ENCODE results near the gene CACNG7.

The CACNG7 gene

DNA sequence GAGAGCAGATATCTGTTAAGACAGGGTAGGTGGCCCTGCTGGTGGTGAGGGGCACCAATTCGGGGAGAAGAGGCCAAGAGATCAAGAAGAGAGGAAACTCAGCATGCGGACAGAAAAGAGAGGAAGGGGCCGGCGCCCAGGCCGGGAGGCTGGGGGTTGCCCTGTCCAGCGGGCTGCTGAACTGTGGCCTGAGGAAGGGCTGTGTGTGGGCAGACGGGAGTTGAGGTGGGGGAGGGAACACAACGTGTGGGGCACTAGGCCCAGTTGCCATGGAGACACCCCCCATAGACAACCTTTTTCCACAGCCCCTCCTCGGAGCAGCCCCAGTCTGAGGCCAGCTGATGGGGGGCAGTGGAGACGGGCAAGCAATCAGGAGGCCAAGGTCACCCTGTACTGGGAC is 51.1 kb downstream of the CACNG7 start:
- H3K4me3 ChIP-seq (ENCODE audit: low read depth, low read length) = no peak overlapping the region
- DNase-seq (ENCODE audit: low read depth) = no peak
- TF ChIP-seq, protein P1, sequence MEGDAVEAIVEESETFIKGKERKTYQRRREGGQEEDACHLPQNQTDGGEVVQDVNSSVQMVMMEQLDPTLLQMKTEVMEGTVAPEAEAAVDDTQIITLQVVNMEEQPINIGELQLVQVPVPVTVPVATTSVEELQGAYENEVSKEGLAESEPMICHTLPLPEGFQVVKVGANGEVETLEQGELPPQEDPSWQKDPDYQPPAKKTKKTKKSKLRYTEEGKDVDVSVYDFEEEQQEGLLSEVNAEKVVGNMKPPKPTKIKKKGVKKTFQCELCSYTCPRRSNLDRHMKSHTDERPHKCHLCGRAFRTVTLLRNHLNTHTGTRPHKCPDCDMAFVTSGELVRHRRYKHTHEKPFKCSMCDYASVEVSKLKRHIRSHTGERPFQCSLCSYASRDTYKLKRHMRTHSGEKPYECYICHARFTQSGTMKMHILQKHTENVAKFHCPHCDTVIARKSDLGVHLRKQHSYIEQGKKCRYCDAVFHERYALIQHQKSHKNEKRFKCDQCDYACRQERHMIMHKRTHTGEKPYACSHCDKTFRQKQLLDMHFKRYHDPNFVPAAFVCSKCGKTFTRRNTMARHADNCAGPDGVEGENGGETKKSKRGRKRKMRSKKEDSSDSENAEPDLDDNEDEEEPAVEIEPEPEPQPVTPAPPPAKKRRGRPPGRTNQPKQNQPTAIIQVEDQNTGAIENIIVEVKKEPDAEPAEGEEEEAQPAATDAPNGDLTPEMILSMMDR (IDR thresholded peaks at IDR 0.05; ENCODE audit: low read depth, low read length, missing control alignments) = no peak

DNA sequence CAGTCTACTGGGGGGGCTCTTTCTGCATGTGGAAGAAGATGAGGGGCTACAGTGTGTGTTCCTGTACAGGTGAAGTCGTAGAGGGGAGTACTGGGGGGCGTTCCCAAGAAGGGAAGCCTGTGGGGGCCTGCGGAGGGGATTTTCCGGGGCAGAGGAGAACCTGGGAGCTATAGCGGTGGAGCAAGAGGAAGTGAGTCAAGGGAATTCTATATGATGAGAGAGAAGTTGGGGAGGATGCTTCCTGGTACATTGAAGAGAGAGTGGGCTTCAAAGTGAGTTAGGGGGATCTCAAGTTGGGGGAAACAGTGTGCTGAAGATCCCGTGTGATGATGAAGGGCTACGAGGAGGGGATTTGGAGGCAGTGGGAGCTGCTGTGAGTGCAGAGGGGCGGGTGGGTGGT is 51.8 kb downstream of the CACNG7 start:
- TF ChIP-seq, protein P1 (IDR thresholded peaks at IDR 0.05; ENCODE audit: low read depth, low read length, missing control alignments) = no peak
- H3K4me3 ChIP-seq (ENCODE audit: low read depth, low read length) = no peak overlapping the region
- no peak for DNase-seq (ENCODE audit: low read depth)

DNA sequence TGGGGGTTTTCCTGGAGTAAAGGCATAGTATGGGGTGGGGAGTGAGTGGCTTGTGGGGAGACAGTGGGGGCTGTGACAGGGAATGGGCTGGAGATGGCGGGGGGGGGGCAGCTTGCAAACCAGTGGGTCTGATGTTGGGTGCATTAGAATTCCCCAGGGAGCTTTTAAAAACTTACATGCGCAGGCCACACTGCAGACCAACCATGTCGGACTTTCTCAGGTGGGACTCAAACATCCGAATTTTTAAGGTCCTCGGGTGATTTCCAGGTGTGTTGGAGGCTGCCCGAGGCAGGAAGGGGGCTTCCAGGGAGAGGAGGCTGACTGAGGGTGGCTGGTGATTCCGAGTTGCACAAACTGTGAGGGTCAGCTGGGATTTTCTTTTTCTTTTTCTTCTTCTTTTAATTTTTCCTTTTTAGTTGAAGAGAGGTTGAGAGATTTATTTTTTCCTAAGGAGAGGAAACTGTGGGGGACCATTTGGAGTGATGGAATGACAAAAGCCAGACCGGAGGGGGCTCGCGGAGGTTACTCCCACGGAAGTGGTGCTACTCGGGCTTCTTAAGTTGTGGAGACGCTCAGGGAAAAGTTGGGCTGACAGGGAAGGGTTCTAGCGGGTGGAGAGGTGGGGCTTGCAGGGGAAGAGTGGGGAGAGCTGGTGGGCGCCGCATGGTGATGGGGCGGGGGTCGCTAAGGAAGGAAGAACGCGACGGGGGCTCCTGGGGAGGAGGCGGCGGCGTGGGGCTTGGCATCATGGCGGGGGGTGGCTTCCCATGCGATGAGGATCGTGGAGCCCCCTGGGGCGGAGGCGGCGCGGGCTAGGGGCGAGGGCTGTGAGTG is 52.7 kb downstream of the CACNG7 start:
- TF ChIP-seq, protein P1 (IDR thresholded peaks at IDR 0.05; ENCODE audit: low read depth, low read length, missing control alignments) = no peak
- no peak for DNase-seq (ENCODE audit: low read depth)
- H3K4me3 ChIP-seq (ENCODE audit: low read depth, low read length) = no peak overlapping the region

DNA sequence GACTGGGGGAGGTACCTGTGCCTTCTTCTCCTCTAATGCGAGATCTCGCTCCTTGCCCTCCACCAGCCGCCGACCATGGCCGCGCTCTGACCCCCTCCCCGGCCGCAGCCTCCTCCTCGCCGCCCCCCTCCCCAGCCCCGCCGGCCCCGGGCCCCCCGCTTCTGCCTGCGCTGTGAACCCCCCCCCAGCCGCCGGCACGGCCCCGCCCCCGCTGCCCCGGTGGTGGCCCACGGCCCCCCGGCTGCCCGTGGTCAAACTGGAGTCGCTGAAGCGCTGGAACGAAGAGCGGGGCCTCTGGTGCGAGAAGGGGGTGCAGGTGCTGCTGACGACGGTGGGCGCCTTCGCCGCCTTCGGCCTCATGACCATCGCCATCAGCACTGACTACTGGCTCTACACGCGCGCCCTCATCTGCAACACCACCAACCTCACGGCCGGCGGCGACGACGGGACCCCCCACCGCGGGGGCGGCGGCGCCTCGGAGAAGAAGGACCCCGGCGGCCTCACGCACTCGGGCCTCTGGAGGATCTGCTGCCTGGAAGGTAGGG is 53.9 kb downstream of the CACNG7 start, which contains the start of gene CACNG8:
TSS of gene CACNG8 (plus strand) at position 51 of the 545 bp plus-strand sequence.
- no peak for DNase-seq (ENCODE audit: low read depth)
- no peak within 1 kb of the TSS for H3K4me3 ChIP-seq (ENCODE audit: low read depth, low read length)
- TF ChIP-seq, protein P1 (IDR thresholded peaks at IDR 0.05; ENCODE audit: low read depth, low read length, missing control alignments) = no peak

DNA sequence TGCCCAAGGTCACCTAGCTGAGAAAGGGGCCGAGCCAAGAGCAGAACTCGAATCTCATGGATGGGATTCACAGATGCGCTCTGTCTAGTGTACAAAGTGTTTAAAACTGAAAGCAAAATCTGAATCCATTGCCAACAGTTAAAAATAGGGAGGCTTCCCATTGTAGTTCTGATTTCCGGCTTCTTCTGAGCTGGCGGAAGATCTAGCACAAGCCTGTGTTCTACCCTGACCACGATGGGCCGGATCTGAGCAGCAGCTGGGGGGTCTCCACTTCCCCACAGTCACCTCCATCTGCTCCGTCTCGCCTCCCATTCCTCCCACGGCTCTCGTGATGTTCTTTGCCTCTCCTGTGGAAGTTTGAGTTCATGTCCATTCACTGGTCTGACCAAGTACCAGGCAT is 56.0 kb downstream of the CACNG7 start:
- TF ChIP-seq, protein P1 (IDR thresholded peaks at IDR 0.05; ENCODE audit: low read depth, low read length, missing control alignments) = no peak
- no peak overlapping the region for H3K4me3 ChIP-seq (ENCODE audit: low read depth, low read length)

DNA sequence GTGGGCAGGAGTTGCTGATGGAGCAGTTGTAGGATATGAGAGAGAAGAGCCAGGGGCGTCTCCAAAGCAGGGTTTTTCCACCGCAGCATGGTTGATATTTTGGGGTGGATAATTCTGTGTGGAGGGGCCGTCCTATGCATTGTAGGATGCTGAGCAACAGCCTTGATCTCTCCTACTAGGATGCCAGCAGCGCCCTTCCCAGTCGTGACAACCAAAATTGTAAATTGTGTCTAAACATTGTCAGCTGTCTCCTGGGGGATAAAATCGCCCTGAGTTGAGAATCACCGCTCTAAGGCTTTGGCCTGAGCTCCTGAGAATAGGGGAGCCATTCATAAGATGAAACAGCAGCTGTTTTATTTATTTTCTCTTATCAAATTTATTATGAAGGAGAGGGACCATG is 57.9 kb downstream of the CACNG7 start:
- DNase-seq (ENCODE audit: low read depth) = no peak
- TF ChIP-seq, protein P1 (IDR thresholded peaks at IDR 0.05; ENCODE audit: low read depth, low read length, missing control alignments) = no peak
- H3K4me3 ChIP-seq (ENCODE audit: low read depth, low read length) = no peak overlapping the region

More for the DNA sequence above, 56.0 kb downstream of the CACNG7 start:
- DNase-seq (ENCODE audit: low read depth) = no peak

All from GM12864 (cell line).